ENCODE measurements around the gene GRAMD1A. TPM values are rescaled to one million over a fixed set of nuclear protein-coding genes. Genes with fewer than 3 reads are reported as not detected.

Gene GRAMD1A
- 0.64 and 1.0 TPM in 2 replicates for polyA plus RNA-seq

GRCh38 chr19:34999498-35000337 lies at the start of gene GRAMD1A:
Gene GRAMD1A (plus strand): TSS chr19:35000323. CDS start chr19:35000479, 156 bp downstream.

GRCh38 chr19:34963573-34964406 lies 36.3 kb upstream of the GRAMD1A start, which contains the start of gene ZNF792:
Gene ZNF792 (minus strand): TSS chr19:34964229. CDS start chr19:34963662, 567 bp downstream.

GRCh38 chr19:35030257-35031071 lies 30.3 kb downstream of the GRAMD1A start, which contains the start of gene SCN1B:
Gene SCN1B (plus strand): TSS chr19:35030470. CDS start chr19:35030821, 351 bp downstream.

GRCh38 chr19:35041548-35042055 lies 41.5 kb downstream of the GRAMD1A start, which contains the start of gene HPN:
Gene HPN (plus strand): TSS chr19:35041721. CDS start chr19:35042507, 786 bp downstream.

Other genes with a start within 250 kb of the GRAMD1A start
- gene ZNF599, start 227.1 kb upstream of the GRAMD1A start, polyA plus RNA-seq = 2.1 and 3.7 TPM in 2 replicates
- gene ZNF30, start 73.4 kb upstream of the GRAMD1A start, polyA plus RNA-seq = 4.4 and 4.6 TPM in 2 replicates
- 0.50 TPM in 1 of 2 replicates, not detected in the other for gene ZNF792, start 36.1 kb upstream of the GRAMD1A start, polyA plus RNA-seq
- gene SCN1B, start 30.1 kb downstream of the GRAMD1A start, polyA plus RNA-seq = 1.9 and 2.0 TPM in 2 replicates
- 0.13 and 0.67 TPM in 2 replicates for gene HPN, start 41.4 kb downstream of the GRAMD1A start, polyA plus RNA-seq
- gene FXYD3, start 115.5 kb downstream of the GRAMD1A start, polyA plus RNA-seq = 0.67 and 3.5 TPM in 2 replicates
- gene LGI4, start 134.7 kb downstream of the GRAMD1A start, polyA plus RNA-seq = 2.8 and 6.4 TPM in 2 replicates
- 6.4 and 8.3 TPM in 2 replicates for gene FXYD1, start 138.5 kb downstream of the GRAMD1A start, polyA plus RNA-seq
- gene FXYD7, start 142.9 kb downstream of the GRAMD1A start, polyA plus RNA-seq = 62.3 and 64.4 TPM in 2 replicates
- gene FXYD5, start 154.4 kb downstream of the GRAMD1A start, polyA plus RNA-seq = 7.1 TPM in 1 of 2 replicates, not detected in the other
- gene FAM187B, start 228.4 kb downstream of the GRAMD1A start, polyA plus RNA-seq = not detected in 2 replicates
- not detected in 2 replicates for gene LSR, start 248.7 kb downstream of the GRAMD1A start, polyA plus RNA-seq

Data from Purkinje cell (primary cell).